NCI-H187 (cell line): ENCODE results near the gene NEK4.

Source experiments
- DNase-seq, 2 experiments: peaks; one replicate each; lab custom pipeline; 2025; lab: John Stamatoyannopoulos, UW

The NEK4 gene

GRCh38 chr3:52792961-52793695, 22.4 kb upstream of the NEK4 start:
- no peak for DNase-seq

- DNase-seq: no peak
Measured at GRCh38 chr3:52792413-52792812, 21.7 kb upstream of the NEK4 start.

- no peak for DNase-seq
Measured at GRCh38 chr3:52791928-52792327, 21.2 kb upstream of the NEK4 start.

- DNase-seq: no peak
Measured at GRCh38 chr3:52791366-52791765, 20.6 kb upstream of the NEK4 start.

GRCh38 chr3:52790741-52791140, 20.0 kb upstream of the NEK4 start:
- DNase-seq: no peak

- DNase-seq: no peak
Measured at GRCh38 chr3:52790337-52790736, 19.6 kb upstream of the NEK4 start.

GRCh38 chr3:52789746-52790040, 19.0 kb upstream of the NEK4 start:
- DNase-seq: no peak

GRCh38 chr3:52788890-52789745, 18.4 kb upstream of the NEK4 start:
- DNase-seq: no peak

- no peak for DNase-seq
Measured at GRCh38 chr3:52787672-52788625, 17.2 kb upstream of the NEK4 start.

- no peak for DNase-seq
Measured at GRCh38 chr3:52787246-52787645, 16.5 kb upstream of the NEK4 start.

GRCh38 chr3:52786330-52787215, 15.8 kb upstream of the NEK4 start:
- no peak for DNase-seq

GRCh38 chr3:52784931-52785590, 14.3 kb upstream of the NEK4 start:
- no peak for DNase-seq

GRCh38 chr3:52784021-52784621, 13.4 kb upstream of the NEK4 start:
- no peak for DNase-seq

GRCh38 chr3:52783211-52783555, 12.4 kb upstream of the NEK4 start:
- DNase-seq: no peak

- DNase-seq: no peak
Measured at GRCh38 chr3:52782412-52783210, 11.9 kb upstream of the NEK4 start.

- no peak for DNase-seq
Measured at GRCh38 chr3:52781741-52782140, 11.0 kb upstream of the NEK4 start.

GRCh38 chr3:52779837-52780585, 9.3 kb upstream of the NEK4 start:
- no peak for DNase-seq

GRCh38 chr3:52779011-52779836, 8.5 kb upstream of the NEK4 start:
- DNase-seq: no peak
